GM21447 (cell line): Measurements from ENCODE around the gene MAML2.
A peak's percentile ranks its signal among the peaks of the same experiment; 100 is the strongest.

Experiments
- ATAC-seq: cut with Tn5 transposase; IDR thresholded peaks from one replicate; pipeline ENCODE4 v1.9.1; 2021; ENCODE audit not compliant: unreplicated experiment

Gene MAML2

GRCh38 chr11:96021901-96022650, 320.9 kb downstream of the MAML2 start:
- no peak for ATAC-seq

DNA sequence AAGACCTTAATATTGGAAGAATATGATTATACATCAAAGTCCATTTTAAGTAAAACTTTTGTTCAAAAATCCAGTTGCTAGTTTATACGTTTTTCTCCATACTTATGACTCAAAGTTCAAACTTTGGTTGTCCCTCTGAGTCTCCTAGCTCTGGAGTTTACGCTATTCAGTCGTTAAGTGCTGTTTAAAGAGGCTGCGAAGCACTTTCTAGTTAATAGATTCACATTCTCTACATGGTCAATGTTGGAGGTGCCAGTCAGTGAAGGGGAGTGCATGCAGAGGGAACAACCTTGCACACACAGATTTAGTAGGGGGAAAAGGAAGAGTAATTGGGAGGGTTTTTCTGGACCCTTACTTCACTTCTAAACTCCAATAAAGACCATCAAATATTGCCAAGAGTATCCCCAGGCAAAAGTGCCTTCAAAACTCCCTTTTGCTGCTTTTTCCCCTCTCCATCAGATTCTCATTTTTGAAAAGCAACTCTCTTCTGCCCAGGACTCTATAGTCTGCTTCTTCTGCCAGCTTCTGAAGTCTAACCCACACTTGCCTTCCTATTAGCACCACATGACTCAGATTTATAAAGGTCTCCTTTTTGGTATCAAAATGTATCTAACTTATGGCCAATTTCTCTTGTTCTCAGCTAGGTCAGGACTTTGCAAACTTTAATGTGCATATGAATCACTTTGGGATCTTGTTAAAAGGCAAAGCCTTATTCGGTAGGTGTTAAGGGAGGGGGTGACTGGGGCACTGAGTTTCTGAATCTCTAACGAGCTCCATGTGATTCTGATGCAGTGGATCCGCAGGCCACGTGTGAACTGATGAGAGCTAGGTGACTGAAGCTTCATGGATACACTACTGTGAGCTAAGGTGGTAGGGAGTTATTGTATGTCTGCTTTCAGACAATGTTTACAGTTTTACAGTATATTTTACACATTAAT, 322.9 kb downstream of the MAML2 start:
- ATAC-seq: no peak

DNA sequence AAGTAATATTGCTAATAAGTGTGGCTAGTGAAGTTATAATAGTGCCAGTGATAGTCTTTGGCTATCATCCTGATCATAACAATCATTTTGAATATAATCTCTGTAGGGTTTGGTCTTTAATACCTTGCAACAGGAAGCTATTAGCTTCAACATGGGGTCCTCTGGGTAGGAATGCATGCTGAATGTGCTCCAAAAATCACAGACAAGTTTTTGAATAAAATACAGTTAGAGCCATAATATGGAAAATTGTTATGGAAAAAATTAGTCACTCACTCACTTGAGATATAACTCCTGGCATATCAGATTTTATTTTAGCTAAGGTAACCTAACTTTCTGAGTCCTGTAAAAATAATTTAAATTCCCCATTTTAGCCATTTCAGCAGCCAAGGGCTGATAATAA, 323.7 kb downstream of the MAML2 start:
- ATAC-seq: no peak

DNA sequence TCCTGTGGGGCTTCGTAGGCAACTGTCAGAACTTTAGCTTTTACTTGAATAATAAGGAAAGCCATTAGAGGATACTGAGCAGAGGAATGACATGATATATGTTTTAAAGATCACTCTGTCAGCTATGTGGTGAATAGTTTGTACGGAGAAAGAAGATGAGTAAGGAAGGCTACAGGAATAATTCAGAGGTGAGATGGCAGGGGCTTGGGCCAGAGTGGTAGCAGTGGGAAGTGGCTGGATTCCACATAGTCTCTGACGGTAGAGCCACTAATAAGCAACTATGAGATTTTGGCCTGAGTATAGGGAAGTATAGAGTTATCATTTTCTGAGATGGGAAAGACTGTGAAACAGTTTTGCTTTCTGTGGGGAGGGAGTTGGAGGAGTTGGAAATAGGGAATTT, 325.1 kb downstream of the MAML2 start:
- ATAC-seq: no peak

DNA sequence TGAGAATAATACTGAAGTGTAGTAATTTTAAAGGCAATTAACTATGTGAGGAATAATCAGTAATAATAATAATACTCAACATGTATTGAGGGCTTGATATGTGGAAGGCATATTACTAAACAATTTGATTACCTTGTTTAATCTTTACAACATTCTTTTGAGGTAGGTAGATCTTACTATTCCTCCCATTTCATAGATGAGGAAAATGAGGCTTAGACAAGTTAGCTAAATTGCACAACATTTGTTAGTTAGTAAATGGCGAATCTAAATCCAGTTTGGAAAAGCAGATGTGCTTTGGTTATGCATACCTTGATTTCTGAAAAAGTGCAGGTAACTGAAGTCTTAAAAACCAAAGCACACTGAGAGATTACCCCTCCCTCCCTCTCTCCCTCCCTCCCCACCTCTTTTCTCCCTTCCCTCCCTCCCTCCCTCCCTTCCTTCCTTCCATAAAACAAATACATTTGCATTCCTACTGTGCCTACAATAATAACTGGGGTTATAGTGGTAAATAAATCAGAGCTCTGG, 326.0 kb downstream of the MAML2 start:
- no peak for ATAC-seq

DNA sequence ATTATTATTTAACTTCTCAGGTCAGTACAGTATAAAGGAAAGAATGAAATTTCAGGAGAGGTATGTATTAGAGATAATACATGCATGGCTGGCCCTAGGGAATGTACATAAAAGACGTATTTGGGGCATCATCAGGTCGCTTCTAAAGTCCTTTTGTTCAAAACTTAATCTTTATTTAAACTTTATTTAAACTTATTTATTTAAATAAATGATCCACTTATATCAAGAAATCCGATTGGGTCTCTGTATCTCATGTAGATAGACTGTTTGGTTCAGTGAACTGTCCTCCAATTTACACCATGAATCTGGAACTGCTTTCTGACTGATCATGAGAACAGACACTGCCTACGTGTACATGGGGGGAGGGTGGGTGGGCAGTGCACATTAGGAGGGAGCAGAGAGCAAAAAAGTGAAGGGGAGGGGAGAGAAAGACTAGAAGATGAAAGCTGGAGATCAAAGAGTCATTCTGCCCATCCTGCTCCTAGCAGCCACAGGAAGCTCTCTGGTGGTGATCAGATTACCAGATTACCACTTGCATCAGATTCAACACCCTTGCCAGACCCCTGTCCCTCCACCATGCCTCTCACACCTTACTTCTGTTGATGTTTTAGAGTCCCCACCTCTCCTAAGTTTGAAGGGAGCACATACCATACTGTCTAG, 327.0 kb downstream of the MAML2 start:
- ATAC-seq: no peak

- no peak for ATAC-seq
These were observed 328.8 kb downstream of the MAML2 start for GRCh38 chr11:96014217-96014616.

- no peak for ATAC-seq
These were observed 329.4 kb downstream of the MAML2 start for GRCh38 chr11:96013461-96014213.

- ATAC-seq: peak; percentile 90
These were observed 330.7 kb downstream of the MAML2 start for GRCh38 chr11:96012086-96012824.

DNA sequence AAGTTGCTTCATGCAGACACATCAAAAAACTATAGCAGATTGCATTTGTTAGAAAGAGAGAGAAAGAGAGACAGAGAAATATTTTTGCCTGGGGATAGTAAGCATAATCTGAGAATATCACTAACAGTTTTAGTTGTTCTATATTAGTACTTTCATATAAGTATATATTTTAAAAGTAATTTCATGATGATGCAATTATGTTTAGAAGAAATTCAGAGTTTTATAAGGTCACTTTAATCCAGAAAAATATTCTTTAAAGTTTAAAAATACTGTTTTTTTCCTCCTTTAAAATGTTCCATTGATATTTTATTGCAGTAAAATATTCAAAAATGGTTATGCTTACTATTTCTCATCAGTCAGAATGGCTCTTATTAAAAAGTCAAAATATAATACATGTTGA, 332.3 kb downstream of the MAML2 start:
- no peak for ATAC-seq

DNA sequence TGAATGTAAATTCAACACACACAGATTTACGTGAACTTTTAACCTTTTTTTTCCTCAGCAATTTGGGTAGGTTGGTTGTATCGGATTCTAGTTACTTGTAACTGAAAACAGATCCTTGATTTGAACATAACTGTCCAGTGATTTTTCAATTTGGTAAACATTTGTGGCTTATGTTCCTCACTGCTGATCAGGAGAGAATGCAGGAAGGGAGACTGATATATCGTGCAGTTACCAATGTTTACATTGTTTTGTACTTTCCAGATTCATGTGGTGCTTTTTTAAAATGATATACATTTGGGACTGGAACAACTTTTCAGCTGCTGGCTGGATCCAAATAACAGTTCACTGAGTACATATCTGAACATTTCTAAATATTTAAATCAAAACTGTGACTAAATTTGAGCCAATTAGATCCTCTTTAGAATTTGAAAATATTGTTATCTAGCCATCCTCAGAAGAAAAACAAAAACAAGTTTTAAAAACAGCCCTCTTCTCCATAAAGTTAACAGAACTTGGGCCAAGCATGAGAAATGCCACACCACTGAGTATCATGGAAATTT, 334.8 kb downstream of the MAML2 start:
- no peak for ATAC-seq

DNA sequence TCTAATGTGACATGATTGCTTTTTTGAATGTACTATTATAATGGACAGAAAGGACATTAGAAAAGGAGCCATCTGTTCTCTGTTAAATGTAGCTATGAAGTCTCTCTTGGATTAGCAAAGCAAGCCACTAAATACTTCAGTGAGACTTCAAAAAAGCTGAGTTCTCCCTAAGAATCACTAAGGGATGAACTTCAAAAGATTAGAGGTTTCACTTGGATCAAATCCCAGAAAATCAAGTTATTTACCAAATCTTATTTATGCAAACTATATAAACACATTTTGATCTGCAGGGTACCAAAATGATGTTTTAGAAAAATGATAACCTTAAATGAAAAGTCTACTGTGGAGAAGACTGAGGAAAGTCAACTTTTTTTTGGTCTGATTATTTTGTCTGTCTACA, 337.0 kb downstream of the MAML2 start:
- ATAC-seq: no peak

DNA sequence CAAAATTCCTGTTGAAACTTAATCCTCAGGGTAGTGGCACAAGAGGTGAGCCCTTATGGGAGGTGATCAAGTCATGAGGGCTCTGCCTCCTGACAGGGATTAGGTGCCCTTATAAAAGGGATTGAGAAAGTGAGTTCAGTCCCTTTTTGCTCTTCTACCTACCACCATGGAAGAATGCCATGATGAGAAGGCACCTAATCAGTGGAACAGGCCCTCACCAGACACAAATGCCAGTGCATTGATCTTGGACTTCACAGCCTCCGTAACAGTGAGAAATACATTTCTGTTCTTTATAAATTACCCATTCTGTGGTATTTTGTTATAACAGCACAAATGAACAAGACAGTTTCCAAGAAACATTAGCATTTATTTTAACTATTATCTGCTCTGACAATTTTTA, 338.1 kb downstream of the MAML2 start:
- no peak for ATAC-seq

DNA sequence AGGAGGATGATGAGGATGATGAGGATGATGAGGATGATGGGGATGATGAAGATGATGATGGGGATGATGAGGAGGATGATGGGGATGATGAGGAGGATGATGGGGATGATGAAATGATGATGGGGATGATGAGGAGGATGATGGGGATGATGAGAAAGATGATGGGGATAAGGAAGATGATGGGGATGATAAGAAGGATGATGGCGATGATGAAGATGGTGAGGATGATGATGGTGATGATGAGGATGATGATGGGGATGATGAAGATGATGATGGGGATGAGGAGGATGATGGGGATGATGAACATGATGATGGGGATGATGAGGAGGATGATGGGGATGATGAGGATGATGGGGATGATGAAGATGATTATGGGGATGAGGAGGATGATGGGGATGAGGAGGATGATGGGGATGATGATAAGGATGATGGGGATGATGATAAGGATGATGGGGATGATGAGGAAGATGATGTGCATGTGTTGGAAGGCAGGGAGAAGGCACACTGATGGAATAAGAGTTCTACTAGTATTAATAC, 340.2 kb downstream of the MAML2 start:
- ATAC-seq: no peak

DNA sequence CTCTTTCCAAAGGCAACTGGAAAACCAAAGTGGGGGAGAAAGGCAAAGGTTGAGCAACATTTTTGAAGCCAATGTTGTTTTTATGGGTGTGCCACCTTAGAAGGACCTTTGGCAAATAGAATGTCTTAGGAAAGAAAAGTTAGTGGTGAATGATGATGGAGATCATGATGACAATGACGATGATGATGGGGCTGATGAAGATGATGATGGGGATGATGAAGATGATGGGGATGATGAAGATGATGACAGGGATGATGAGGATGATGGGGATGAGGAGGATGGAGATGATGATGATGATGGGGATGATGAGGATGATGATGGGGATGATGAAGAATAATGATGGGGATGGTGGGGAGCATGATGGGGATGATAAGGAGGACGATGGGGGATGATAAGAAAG, 340.7 kb downstream of the MAML2 start:
- ATAC-seq: no peak

GRCh38 chr11:96001037-96001436, 342.0 kb downstream of the MAML2 start:
- ATAC-seq: no peak

DNA sequence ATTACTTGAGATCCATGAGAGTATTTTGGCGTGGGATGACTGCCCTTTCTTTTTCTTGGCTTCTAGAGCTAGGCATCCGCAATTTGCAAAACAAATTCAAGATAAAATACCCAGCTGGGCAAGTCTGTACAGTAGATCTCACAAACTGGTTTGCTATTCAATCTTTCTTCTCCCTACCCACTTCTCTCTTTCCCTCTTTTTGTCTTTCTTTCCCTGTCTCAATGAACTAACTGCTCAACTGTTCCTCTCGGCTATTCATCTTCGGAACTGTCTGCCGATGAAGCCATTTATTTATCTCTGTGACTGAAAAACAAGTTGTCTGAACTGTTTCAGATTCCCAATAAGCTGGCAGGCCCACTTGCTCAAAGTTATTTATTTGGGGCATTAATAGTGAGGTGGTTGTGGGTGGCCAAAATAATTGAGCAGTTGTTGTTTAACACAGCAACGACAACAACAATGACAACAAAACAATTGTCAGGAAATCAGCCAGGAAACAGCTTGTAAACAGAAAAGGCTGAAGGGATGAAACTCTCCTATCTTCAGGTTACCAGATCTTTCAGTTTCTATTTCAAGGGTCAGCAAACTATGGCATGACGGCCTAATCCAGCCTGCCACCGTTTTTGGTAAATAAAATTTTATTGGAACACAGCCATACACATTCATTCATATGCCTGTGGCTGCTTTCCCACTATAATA, 343.1 kb downstream of the MAML2 start:
- ATAC-seq: no peak

DNA sequence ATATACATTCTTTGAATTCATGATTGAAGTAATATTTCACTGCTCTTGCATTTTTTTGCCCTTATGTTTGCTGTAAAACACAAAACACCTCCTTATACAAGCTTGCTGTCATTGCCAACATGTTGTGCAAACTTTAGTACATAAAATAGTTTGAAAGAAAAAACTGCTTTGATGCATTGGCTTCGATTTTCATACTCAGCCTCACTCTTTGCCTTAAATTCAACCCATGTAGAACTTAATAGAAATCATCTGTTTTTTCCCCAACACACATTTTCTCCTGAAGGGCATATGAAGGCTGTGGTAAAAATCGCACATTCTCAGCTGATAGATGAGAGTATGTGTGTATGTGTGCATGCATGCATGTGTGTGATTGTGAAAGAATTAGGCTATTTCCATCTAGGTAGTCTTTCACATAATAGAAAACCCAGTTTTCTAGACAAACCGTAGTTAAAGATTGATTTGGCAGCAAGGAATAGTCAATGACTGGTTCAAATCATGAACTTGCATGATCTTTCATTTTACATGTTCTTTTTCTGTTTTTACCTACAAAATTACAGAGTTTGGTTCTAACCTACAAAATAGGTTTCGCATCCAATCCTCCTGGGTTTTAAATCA, 346.3 kb downstream of the MAML2 start:
- ATAC-seq: no peak
